ENCODE measurements around the gene NUTM2G. TPM values are rescaled to one million over a fixed set of nuclear protein-coding genes. Genes with fewer than 3 reads are reported as not detected.
"Not testable (repeated sequence)": the region's sequence is repeated elsewhere in the genome, so short reads cannot be mapped to it uniquely, and the experiment has no call there.

Gene NUTM2G
- total RNA-seq, 3 donors from 2014 or later = not detected

GRCh38 chr9:96908479-96908878, 20.2 kb upstream of the NUTM2G start:
- H3K27ac ChIP-seq; H3K4me1 ChIP-seq; intact Hi-C loops (cut with DNase I; ENCODE audit: low total_unique reads); H3K36me3 ChIP-seq; H3K27me3 ChIP-seq; H3K9me3 ChIP-seq; DNase-seq (ENCODE audit: low spot score in 2 of 2); H3K4me3 ChIP-seq: not testable (repeated sequence)

DNA sequence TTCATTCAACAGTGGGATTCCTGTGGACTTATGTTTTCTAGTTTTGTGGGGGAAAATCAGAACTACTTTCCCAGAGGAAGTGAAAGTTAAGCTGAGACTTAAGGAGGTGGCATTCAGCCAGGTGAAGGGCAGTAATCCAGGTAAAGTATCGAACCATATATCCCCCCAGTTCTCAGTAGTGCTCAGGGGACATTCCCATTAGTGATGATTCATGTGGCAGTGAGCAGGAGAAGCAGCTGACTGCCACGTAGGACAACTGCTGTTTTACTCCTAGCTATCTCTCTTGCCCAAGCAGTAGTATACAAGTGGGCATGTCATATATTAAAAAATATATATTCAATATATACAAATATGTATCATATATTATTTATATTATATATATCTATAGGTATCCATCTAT, 13.1 kb upstream of the NUTM2G start:
- H3K4me3 ChIP-seq; H3K27ac ChIP-seq; H3K36me3 ChIP-seq; DNase-seq (ENCODE audit: low spot score in 2 of 2); intact Hi-C loops (cut with DNase I; ENCODE audit: low total_unique reads); H3K27me3 ChIP-seq; H3K9me3 ChIP-seq; H3K4me1 ChIP-seq: not testable (repeated sequence)

GRCh38 chr9:96916531-96916930, 12.1 kb upstream of the NUTM2G start:
- H3K4me3 ChIP-seq = not testable (repeated sequence)

GRCh38 chr9:96918550-96918949, 10.1 kb upstream of the NUTM2G start:
- H3K36me3 ChIP-seq; intact Hi-C loops (cut with DNase I; ENCODE audit: low total_unique reads); DNase-seq (ENCODE audit: low spot score in 2 of 2); H3K4me3 ChIP-seq; H3K9me3 ChIP-seq; H3K27me3 ChIP-seq; H3K27ac ChIP-seq; H3K4me1 ChIP-seq: not testable (repeated sequence)

More at GRCh38 chr9:96916531-96916930, 12.1 kb upstream of the NUTM2G start:
- H3K4me1 ChIP-seq; DNase-seq (ENCODE audit: low spot score in 2 of 2); H3K27me3 ChIP-seq; H3K36me3 ChIP-seq; intact Hi-C loops (cut with DNase I; ENCODE audit: low total_unique reads); H3K9me3 ChIP-seq; H3K27ac ChIP-seq: not testable (repeated sequence)

DNA sequence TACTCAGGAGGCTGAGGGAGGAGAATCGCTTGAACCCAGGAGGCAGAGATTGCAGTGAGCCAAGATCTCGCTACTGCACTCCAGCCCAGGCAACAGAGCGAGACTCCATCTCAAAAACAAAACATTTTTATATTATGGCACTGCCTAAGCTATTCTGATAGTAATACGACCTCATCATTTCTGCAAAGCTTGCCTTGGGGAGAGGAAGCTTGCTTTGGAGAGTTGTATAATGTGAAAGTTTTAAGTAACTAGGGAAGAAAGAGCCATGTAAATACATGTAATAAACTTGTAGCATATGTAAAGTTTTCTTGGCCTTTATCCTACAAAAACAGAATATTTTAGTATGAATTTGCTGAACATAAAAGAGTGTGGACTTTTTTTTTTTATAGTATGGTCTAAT, 7.8 kb upstream of the NUTM2G start:
- H3K4me3 ChIP-seq; H3K27ac ChIP-seq; intact Hi-C loops (cut with DNase I; ENCODE audit: low total_unique reads); H3K9me3 ChIP-seq; H3K36me3 ChIP-seq; H3K27me3 ChIP-seq; H3K4me1 ChIP-seq; DNase-seq (ENCODE audit: low spot score in 2 of 2): not testable (repeated sequence)

GRCh38 chr9:96925587-96925986, 3.1 kb upstream of the NUTM2G start:
- intact Hi-C loops (cut with DNase I; ENCODE audit: low total_unique reads); H3K36me3 ChIP-seq; H3K27ac ChIP-seq; H3K9me3 ChIP-seq; DNase-seq (ENCODE audit: low spot score in 2 of 2); H3K4me1 ChIP-seq; H3K27me3 ChIP-seq; H3K4me3 ChIP-seq: not testable (repeated sequence)

- H3K4me1 ChIP-seq; H3K36me3 ChIP-seq; H3K27me3 ChIP-seq; H3K9me3 ChIP-seq; intact Hi-C loops (cut with DNase I; ENCODE audit: low total_unique reads); H3K4me3 ChIP-seq; H3K27ac ChIP-seq; DNase-seq (ENCODE audit: low spot score in 2 of 2): not testable (repeated sequence)
These were observed 3.0 kb downstream of the NUTM2G start for GRCh38 chr9:96931665-96932064.

DNA sequence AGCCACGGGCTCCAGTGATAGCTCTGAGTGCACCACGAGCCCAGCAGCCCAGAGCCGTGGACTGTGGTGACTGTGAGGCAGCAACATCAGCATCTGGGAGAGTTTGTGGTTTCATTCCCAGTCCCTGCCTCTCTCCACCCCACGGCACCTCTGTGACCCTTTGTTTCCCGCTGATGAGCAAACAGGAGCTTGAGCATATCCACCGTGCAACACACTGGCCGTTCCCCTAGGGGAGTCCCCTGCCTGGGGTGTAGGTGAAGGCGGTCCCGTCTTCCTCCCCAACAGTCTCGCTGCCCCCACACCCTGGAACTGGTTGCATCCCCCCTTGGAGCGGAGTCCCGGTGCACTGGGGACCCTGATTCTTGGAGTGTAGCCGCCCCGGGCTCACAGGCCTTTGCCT, 5.5 kb downstream of the NUTM2G start:
- DNase-seq (ENCODE audit: low spot score in 2 of 2); H3K27me3 ChIP-seq; H3K4me1 ChIP-seq; H3K36me3 ChIP-seq; H3K4me3 ChIP-seq; H3K27ac ChIP-seq; intact Hi-C loops (cut with DNase I; ENCODE audit: low total_unique reads); H3K9me3 ChIP-seq: not testable (repeated sequence)

- DNase-seq (ENCODE audit: low spot score in 2 of 2); H3K27me3 ChIP-seq; H3K4me3 ChIP-seq; H3K9me3 ChIP-seq; H3K27ac ChIP-seq; intact Hi-C loops (cut with DNase I; ENCODE audit: low total_unique reads); H3K36me3 ChIP-seq; H3K4me1 ChIP-seq: not testable (repeated sequence)
These were observed 6.1 kb downstream of the NUTM2G start for GRCh38 chr9:96934706-96935105.

GRCh38 chr9:96935401-96935800, 6.8 kb downstream of the NUTM2G start:
- intact Hi-C loops (cut with DNase I; ENCODE audit: low total_unique reads); H3K9me3 ChIP-seq; DNase-seq (ENCODE audit: low spot score in 2 of 2): not testable (repeated sequence)

GRCh38 chr9:96937442-96937841, 8.8 kb downstream of the NUTM2G start:
- H3K36me3 ChIP-seq; intact Hi-C loops (cut with DNase I; ENCODE audit: low total_unique reads); H3K4me1 ChIP-seq; DNase-seq (ENCODE audit: low spot score in 2 of 2); H3K27ac ChIP-seq; H3K9me3 ChIP-seq; H3K27me3 ChIP-seq; H3K4me3 ChIP-seq: not testable (repeated sequence)

More at GRCh38 chr9:96935401-96935800, 6.8 kb downstream of the NUTM2G start:
- H3K27me3 ChIP-seq, H3K4me3 ChIP-seq, H3K36me3 ChIP-seq, H3K4me1 ChIP-seq, H3K27ac ChIP-seq: not testable (repeated sequence)

- H3K36me3 ChIP-seq; intact Hi-C loops (cut with DNase I; ENCODE audit: low total_unique reads); H3K9me3 ChIP-seq; H3K4me1 ChIP-seq; DNase-seq (ENCODE audit: low spot score in 2 of 2); H3K27ac ChIP-seq; H3K27me3 ChIP-seq; H3K4me3 ChIP-seq: not testable (repeated sequence)
These were observed 10.5 kb downstream of the NUTM2G start for GRCh38 chr9:96938957-96939665.

DNA sequence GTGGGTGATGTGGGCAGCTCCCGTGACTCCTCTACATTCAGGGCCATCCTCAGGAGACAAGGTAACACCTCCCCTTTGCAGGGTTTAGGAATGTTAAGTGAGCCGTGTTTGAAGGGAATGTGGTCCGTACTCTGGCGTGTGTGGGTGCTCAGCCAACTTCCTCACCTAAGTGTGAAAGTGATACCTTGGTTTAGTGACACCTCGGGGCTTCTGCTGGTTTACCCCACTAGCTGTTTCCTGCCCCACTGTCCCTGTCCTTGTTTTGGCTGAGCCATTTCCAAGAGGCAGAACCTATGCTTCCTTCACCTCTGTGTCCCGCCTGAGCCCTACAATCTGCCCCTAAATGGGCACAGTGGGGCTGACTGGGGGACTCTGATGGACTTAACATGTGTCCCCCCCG, 12.3 kb downstream of the NUTM2G start:
- H3K27ac ChIP-seq; H3K36me3 ChIP-seq; H3K9me3 ChIP-seq; H3K27me3 ChIP-seq; H3K4me3 ChIP-seq; DNase-seq (ENCODE audit: low spot score in 2 of 2); intact Hi-C loops (cut with DNase I; ENCODE audit: low total_unique reads); H3K4me1 ChIP-seq: not testable (repeated sequence)

DNA sequence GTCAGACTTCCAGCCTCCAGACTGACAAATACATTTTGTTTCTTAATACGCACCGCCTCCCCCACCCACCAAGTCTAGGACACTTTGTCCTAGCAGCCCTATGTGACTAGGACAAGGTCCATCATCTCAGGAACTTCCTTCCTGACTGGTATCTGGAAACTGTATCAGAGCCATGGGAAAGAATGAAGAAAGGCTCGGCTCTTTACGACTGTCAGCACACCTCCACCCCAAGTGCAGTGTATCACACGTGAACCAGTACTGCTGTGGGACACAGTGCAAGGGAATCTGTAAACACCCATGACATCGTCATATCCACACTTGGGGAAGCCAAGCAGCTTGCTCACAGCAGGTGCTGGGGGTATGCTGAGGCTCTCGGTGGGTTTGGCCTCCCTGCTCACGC, 13.0 kb downstream of the NUTM2G start:
- H3K4me3 ChIP-seq; intact Hi-C loops (cut with DNase I; ENCODE audit: low total_unique reads); H3K4me1 ChIP-seq; DNase-seq (ENCODE audit: low spot score in 2 of 2); H3K27ac ChIP-seq; H3K27me3 ChIP-seq; H3K36me3 ChIP-seq; H3K9me3 ChIP-seq: not testable (repeated sequence)

All from breast epithelium (tissue), 4 donors.